ENCODE results near the gene CDK5RAP2.

The CDK5RAP2 gene

GRCh38 chr9:120438836-120439546 is 141.0 kb downstream of the CDK5RAP2 start:
- no peak for DNase-seq (ENCODE audit: low read depth, low spot score)

- no peak for DNase-seq (ENCODE audit: low read depth, low spot score)
Observed at GRCh38 chr9:120438111-120438510, 141.9 kb downstream of the CDK5RAP2 start.

- DNase-seq (ENCODE audit: low read depth, low spot score), result no peak
Observed at GRCh38 chr9:120436983-120437475, 142.9 kb downstream of the CDK5RAP2 start.

- no peak for DNase-seq (ENCODE audit: low read depth, low spot score)
Observed at GRCh38 chr9:120436446-120436845, 143.5 kb downstream of the CDK5RAP2 start.

GRCh38 chr9:120435091-120435490 is 144.9 kb downstream of the CDK5RAP2 start:
- DNase-seq (ENCODE audit: low read depth, low spot score), result no peak

- DNase-seq (ENCODE audit: low read depth, low spot score), result no peak
Observed at GRCh38 chr9:120434532-120434931, 145.4 kb downstream of the CDK5RAP2 start.

GRCh38 chr9:120433701-120434100 is 146.3 kb downstream of the CDK5RAP2 start:
- no peak for DNase-seq (ENCODE audit: low read depth, low spot score)

GRCh38 chr9:120432600-120432999 is 147.4 kb downstream of the CDK5RAP2 start:
- no peak for DNase-seq (ENCODE audit: low read depth, low spot score)

GRCh38 chr9:120431268-120431667 is 148.7 kb downstream of the CDK5RAP2 start:
- no peak for DNase-seq (ENCODE audit: low read depth, low spot score)

- no peak for DNase-seq (ENCODE audit: low read depth, low spot score)
Observed at GRCh38 chr9:120424248-120424647, 155.7 kb downstream of the CDK5RAP2 start.

GRCh38 chr9:120423812-120424211 is 156.2 kb downstream of the CDK5RAP2 start:
- no peak for DNase-seq (ENCODE audit: low read depth, low spot score)

- DNase-seq (ENCODE audit: low read depth, low spot score), result no peak
Observed at GRCh38 chr9:120421977-120422376, 158.0 kb downstream of the CDK5RAP2 start.

- DNase-seq (ENCODE audit: low read depth, low spot score), result no peak
Observed at GRCh38 chr9:120418315-120418714, 161.7 kb downstream of the CDK5RAP2 start.

- DNase-seq (ENCODE audit: low read depth, low spot score), result no peak
Observed at GRCh38 chr9:120416781-120417427, 163.1 kb downstream of the CDK5RAP2 start.

GRCh38 chr9:120413121-120414048 is 166.6 kb downstream of the CDK5RAP2 start:
- DNase-seq (ENCODE audit: low read depth, low spot score), result no peak

GRCh38 chr9:120412425-120412951 is 167.5 kb downstream of the CDK5RAP2 start:
- DNase-seq (ENCODE audit: low read depth, low spot score), result no peak

GRCh38 chr9:120411862-120412424 is 168.0 kb downstream of the CDK5RAP2 start:
- DNase-seq (ENCODE audit: low read depth, low spot score), result no peak

GRCh38 chr9:120410925-120411501 is 169.0 kb downstream of the CDK5RAP2 start:
- DNase-seq (ENCODE audit: low read depth, low spot score), result no peak

GRCh38 chr9:120408680-120409258 is 171.2 kb downstream of the CDK5RAP2 start:
- DNase-seq (ENCODE audit: low read depth, low spot score), result no peak

- DNase-seq (ENCODE audit: low read depth, low spot score), result no peak
Observed at GRCh38 chr9:120405860-120406259, 174.1 kb downstream of the CDK5RAP2 start.

GRCh38 chr9:120405134-120405533 is 174.8 kb downstream of the CDK5RAP2 start:
- no peak for DNase-seq (ENCODE audit: low read depth, low spot score)

Data from activated naive CD8-positive, alpha-beta T cell treated with anti-CD3 and anti-CD28 coated beads, Interleukin-2, amount 50 U/mL, for 16 hours (primary cell).